ENCODE measurements around the gene ARHGDIG. TPM values are rescaled to one million over a fixed set of nuclear protein-coding genes. Genes with fewer than 3 reads are reported as not detected.

The ARHGDIG gene
- total RNA-seq, 1 donor from 2014 or later, result 5.0 TPM

- H2AFZ ChIP-seq (ENCODE audit: low read depth, low read length), result peak within 1 kb of the TSS; percentile 52
- peaks cover 4% of the 10 kb centered on the region for H3K4me1 ChIP-seq (ENCODE audit: insufficient read depth, low read length)
- H3K4me2 ChIP-seq (ENCODE audit: low read length), result peak within 1 kb of the TSS; percentile 76
- Mint-ChIP-seq H3K36me3 (ENCODE audit: low read depth, unreplicated experiment) (no peaks in the 10 kb centered on the region), H3K4me1 (ENCODE audit: low read depth, unreplicated experiment) (no peaks in the 10 kb centered on the region), H3K4me3 (ENCODE audit: unreplicated experiment) (peak within 1 kb of the TSS; percentile 77), H3K27ac (ENCODE audit: unreplicated experiment) (no peak within 1 kb of the TSS), H3K9me3 (ENCODE audit: unreplicated experiment) (no peaks in the 10 kb centered on the region), H3K27me3 (ENCODE audit: low read depth, unreplicated experiment) (peaks cover 18% of the 10 kb centered on the region)
- DNase-seq (ENCODE audit: low read depth) (no peak), FAIRE-seq (no peak)
- no peaks in the 10 kb centered on the region for H3K79me2 ChIP-seq (ENCODE audit: insufficient read depth, low read length)
- no peak within 1 kb of the TSS for H3K9ac ChIP-seq (ENCODE audit: low read length)
- TF ChIP-seq EZH2 (IDR thresholded peaks at IDR 0.05; ENCODE audit: insufficient read depth, low read length) (no peak), CTCF (IDR thresholded peaks at IDR 0.05; ENCODE audit: insufficient read depth, low read depth, low read length) (no peak)
- peaks cover 4% of the 10 kb centered on the region for H4K20me1 ChIP-seq (ENCODE audit: insufficient read depth, low read length)
- no peak within 1 kb of the TSS for H3K4me3 ChIP-seq (ENCODE audit: insufficient read depth, low read depth, low read length)
- H3K36me3 ChIP-seq (ENCODE audit: insufficient read depth, low read length), result no peaks in the 10 kb centered on the region
- H3K9me3 ChIP-seq (ENCODE audit: insufficient read depth, low read depth, low read length), result no peaks in the 10 kb centered on the region
- H3K27ac ChIP-seq (ENCODE audit: low read depth, low read length), result no peak within 1 kb of the TSS
- H3K27me3 ChIP-seq (ENCODE audit: insufficient read depth, low read length), result peaks cover 5% of the 10 kb centered on the region
Measured at GRCh38 chr16:275786-276232, 4.6 kb upstream of the ARHGDIG start, which contains the start of gene RGS11. RGS11 (minus strand) TSS chr16:275944; CDS start chr16:275911, 33 bp downstream.

GRCh38 chr16:276426-277077 is 3.8 kb upstream of the ARHGDIG start:
- H3K4me1 Mint-ChIP-seq (ENCODE audit: low read depth, unreplicated experiment), result no peaks in the 10 kb centered on the region
- Histone ChIP-seq H3K9me3 (ENCODE audit: insufficient read depth, low read depth, low read length) (no peaks in the 10 kb centered on the region), H3K4me1 (ENCODE audit: insufficient read depth, low read length) (peaks cover 4% of the 10 kb centered on the region), H3K27ac (ENCODE audit: low read depth, low read length) (no peak overlapping the region), H3K79me2 (ENCODE audit: insufficient read depth, low read length) (no peaks in the 10 kb centered on the region), H3K9ac (ENCODE audit: low read length) (no peak overlapping the region), H3K4me2 (ENCODE audit: low read length) (no peak overlapping the region), H2AFZ (ENCODE audit: low read depth, low read length) (no peak overlapping the region), H4K20me1 (ENCODE audit: insufficient read depth, low read length) (peaks cover 4% of the 10 kb centered on the region), H3K36me3 (ENCODE audit: insufficient read depth, low read length) (no peaks in the 10 kb centered on the region), H3K27me3 (ENCODE audit: insufficient read depth, low read length) (peaks cover 7% of the 10 kb centered on the region), H3K4me3 (ENCODE audit: insufficient read depth, low read depth, low read length) (no peak overlapping the region)
- no peaks in the 10 kb centered on the region for H3K36me3 Mint-ChIP-seq (ENCODE audit: low read depth, unreplicated experiment)
- no peak for FAIRE-seq
- H3K9me3 Mint-ChIP-seq (ENCODE audit: unreplicated experiment), result no peaks in the 10 kb centered on the region
- peaks cover 18% of the 10 kb centered on the region for H3K27me3 Mint-ChIP-seq (ENCODE audit: low read depth, unreplicated experiment)
- peak overlapping the region; percentile 77 for H3K4me3 Mint-ChIP-seq (ENCODE audit: unreplicated experiment)
- no peak overlapping the region for H3K27ac Mint-ChIP-seq (ENCODE audit: unreplicated experiment)
- no peak for DNase-seq (ENCODE audit: low read depth)
- TF ChIP-seq EZH2 (IDR thresholded peaks at IDR 0.05; ENCODE audit: insufficient read depth, low read length) (no peak), CTCF (IDR thresholded peaks at IDR 0.05; ENCODE audit: insufficient read depth, low read depth, low read length) (no peak)

- peaks cover 4% of the 10 kb centered on the region for H4K20me1 ChIP-seq (ENCODE audit: insufficient read depth, low read length)
- no peaks in the 10 kb centered on the region for H3K4me1 Mint-ChIP-seq (ENCODE audit: low read depth, unreplicated experiment)
- no peaks in the 10 kb centered on the region for H3K79me2 ChIP-seq (ENCODE audit: insufficient read depth, low read length)
- FAIRE-seq (no peak), DNase-seq (ENCODE audit: low read depth) (peak; percentile 29)
- no peaks in the 10 kb centered on the region for H3K9me3 ChIP-seq (ENCODE audit: insufficient read depth, low read depth, low read length)
- peaks cover 7% of the 10 kb centered on the region for H3K27me3 ChIP-seq (ENCODE audit: insufficient read depth, low read length)
- H3K27ac ChIP-seq (ENCODE audit: low read depth, low read length), result no peak overlapping the region
- H3K4me3 ChIP-seq (ENCODE audit: insufficient read depth, low read depth, low read length), result no peak overlapping the region
- H3K36me3 ChIP-seq (ENCODE audit: insufficient read depth, low read length), result no peaks in the 10 kb centered on the region
- H3K4me1 ChIP-seq (ENCODE audit: insufficient read depth, low read length), result peaks cover 4% of the 10 kb centered on the region
- no peaks in the 10 kb centered on the region for H3K36me3 Mint-ChIP-seq (ENCODE audit: low read depth, unreplicated experiment)
- H3K27me3 Mint-ChIP-seq (ENCODE audit: low read depth, unreplicated experiment), result peaks cover 13% of the 10 kb centered on the region
- TF ChIP-seq CTCF (IDR thresholded peaks at IDR 0.05; ENCODE audit: insufficient read depth, low read depth, low read length), result no peak
- no peak for TF ChIP-seq EZH2 (IDR thresholded peaks at IDR 0.05; ENCODE audit: insufficient read depth, low read length)
- H3K27ac Mint-ChIP-seq (ENCODE audit: unreplicated experiment), result no peak overlapping the region
- H3K4me2 ChIP-seq (ENCODE audit: low read length), result no peak overlapping the region
- no peak overlapping the region for H3K9ac ChIP-seq (ENCODE audit: low read length)
- H3K4me3 Mint-ChIP-seq (ENCODE audit: unreplicated experiment), result peak overlapping the region; percentile 21
- H2AFZ ChIP-seq (ENCODE audit: low read depth, low read length), result no peak overlapping the region
- no peaks in the 10 kb centered on the region for H3K9me3 Mint-ChIP-seq (ENCODE audit: unreplicated experiment)
Measured at GRCh38 chr16:278863-279366, 1.5 kb upstream of the ARHGDIG start.
